HFF-Myc (cell line): ENCODE results near the gene ENAH.

Experiments used
- DNase-seq: peaks from one replicate; pipeline ENCODE4 v3.0.0-alpha.2; 2011; ENCODE audit warnings: low read depth; ENCODE audit errors: extremely low read depth
- H3K4me3 ChIP-seq: replicated peaks from 2 replicates; pipeline ENCODE4 v1.5.1; 2011; ENCODE audit warnings: low read depth, mild to moderate bottlenecking, control low read depth, low read length
- TF ChIP-seq, protein P1 (sequence below): IDR thresholded peaks from 2 replicates; pipeline ENCODE4 v1.5.1; 2012; ENCODE audit warnings: mild to moderate bottlenecking, low read depth, low read length, control low read depth; ENCODE audit errors: missing control alignments

ENAH gene

DNA sequence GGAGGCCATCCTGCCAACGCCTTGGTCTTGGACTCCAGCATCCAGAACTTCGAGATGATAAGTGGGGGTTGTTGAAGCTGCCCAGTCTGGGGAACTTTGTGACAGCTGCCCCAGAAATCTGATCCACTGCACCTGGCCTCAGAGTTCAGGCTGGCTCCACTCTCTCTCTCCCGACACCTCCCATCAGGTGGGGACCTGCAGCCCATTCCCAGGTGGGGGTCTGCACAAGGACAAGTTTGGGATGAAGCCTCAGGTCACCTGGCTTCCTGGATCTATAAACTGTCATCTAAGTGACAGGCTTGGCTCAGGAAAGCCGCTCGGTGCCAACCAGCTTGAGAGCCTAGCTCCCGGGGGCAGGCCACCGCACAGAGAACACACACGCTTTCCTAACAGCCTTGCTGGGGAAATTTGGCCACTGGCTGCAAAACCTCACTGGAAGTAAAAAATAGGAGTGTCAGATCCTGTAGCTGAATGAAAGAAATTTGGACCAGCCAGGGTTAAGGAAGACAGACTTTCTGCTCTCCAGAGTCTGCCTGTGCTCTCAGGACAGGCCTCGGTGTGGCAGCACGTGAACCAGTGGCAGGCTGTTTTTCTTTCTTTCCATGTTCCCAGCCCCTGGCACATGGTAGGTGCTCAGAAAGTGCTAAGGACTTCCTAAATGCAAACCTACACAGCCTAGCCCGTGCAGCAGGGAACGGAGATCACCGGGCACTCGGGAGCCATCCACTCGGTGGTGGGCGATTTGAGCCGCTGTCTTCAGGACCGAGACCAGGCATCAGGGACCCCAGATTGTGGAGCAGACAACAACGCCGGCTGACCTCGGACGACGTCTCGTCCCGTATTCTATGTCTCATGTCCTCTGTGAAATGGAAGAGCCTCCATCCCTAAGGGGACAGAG is 182.5 kb downstream of the ENAH start:
- no peak overlapping the region for H3K4me3 ChIP-seq
- TF ChIP-seq, protein P1, sequence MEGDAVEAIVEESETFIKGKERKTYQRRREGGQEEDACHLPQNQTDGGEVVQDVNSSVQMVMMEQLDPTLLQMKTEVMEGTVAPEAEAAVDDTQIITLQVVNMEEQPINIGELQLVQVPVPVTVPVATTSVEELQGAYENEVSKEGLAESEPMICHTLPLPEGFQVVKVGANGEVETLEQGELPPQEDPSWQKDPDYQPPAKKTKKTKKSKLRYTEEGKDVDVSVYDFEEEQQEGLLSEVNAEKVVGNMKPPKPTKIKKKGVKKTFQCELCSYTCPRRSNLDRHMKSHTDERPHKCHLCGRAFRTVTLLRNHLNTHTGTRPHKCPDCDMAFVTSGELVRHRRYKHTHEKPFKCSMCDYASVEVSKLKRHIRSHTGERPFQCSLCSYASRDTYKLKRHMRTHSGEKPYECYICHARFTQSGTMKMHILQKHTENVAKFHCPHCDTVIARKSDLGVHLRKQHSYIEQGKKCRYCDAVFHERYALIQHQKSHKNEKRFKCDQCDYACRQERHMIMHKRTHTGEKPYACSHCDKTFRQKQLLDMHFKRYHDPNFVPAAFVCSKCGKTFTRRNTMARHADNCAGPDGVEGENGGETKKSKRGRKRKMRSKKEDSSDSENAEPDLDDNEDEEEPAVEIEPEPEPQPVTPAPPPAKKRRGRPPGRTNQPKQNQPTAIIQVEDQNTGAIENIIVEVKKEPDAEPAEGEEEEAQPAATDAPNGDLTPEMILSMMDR = no peak
- no peak for DNase-seq

DNA sequence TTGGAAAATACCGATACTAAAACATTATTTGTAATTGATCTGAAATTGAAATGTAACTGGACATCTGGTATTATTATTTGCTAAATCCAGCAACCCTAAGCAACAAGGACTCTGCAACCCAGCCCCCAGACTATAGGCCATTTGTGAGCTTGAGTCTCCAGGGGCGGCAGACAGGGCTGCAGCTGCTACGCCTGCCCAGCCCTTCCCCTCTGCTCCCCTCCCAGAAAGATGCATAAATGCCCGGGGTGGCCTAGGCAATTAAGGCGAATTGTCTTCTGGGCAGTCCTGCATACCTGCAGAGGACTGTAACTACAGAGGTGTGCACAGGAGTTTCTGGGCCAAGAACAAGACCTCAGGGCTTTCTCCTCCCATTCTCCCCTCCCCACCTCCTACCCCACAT is 183.9 kb downstream of the ENAH start:
- DNase-seq = no peak
- TF ChIP-seq, protein P1 = no peak
- no peak overlapping the region for H3K4me3 ChIP-seq

GRCh38 chr1:225468270-225469020 is 184.5 kb downstream of the ENAH start:
- DNase-seq = no peak
- no peak overlapping the region for H3K4me3 ChIP-seq
- TF ChIP-seq, protein P1 = no peak

GRCh38 chr1:225467193-225468020 is 185.5 kb downstream of the ENAH start:
- H3K4me3 ChIP-seq = no peak overlapping the region
- DNase-seq = no peak
- TF ChIP-seq, protein P1 = no peak

GRCh38 chr1:225466848-225467192 is 186.1 kb downstream of the ENAH start:
- DNase-seq = no peak
- H3K4me3 ChIP-seq = no peak overlapping the region
- TF ChIP-seq, protein P1 = no peak

GRCh38 chr1:225465793-225466517 is 187.0 kb downstream of the ENAH start:
- DNase-seq = no peak
- no peak overlapping the region for H3K4me3 ChIP-seq
- TF ChIP-seq, protein P1 = no peak
